Ovary (tissue), 9 donors: Measurements from ENCODE around the gene EPS8L1. TPM values are rescaled to one million over a fixed set of nuclear protein-coding genes. Genes with fewer than 3 reads are reported as not detected.

Experiments
- DNase-seq, 5 donors: peaks; one replicate each; pipeline ENCODE4 v3.0.0-alpha.2; 2019 to 2020
- H3K27ac ChIP-seq, 2 donors: fragments of 200-600 bp; one replicate each; pipeline versions ENCODE4 v1.5.1 to v1.8.0; 2019 to 2022
- H3K27me3 ChIP-seq: fragments of 200-600 bp; one replicate; pipeline ENCODE4 v1.8.0; 2022
- H3K36me3 ChIP-seq: fragments of 200-600 bp; sonication (generic); one replicate; pipeline ENCODE4 v1.5.1; 2019
- H3K4me1 ChIP-seq: one replicate; pipeline ENCODE4 v1.8.1; 2013; ENCODE audit warnings: mild to moderate bottlenecking, moderate library complexity; ENCODE audit not compliant: insufficient read depth
- H3K4me3 ChIP-seq: fragments of 200-600 bp; sonication (generic); one replicate; pipeline ENCODE4 v1.5.1; 2017
- H3K9me3 ChIP-seq, 2 donors: fragments of 200-600 bp in 1 of 2; sonication (generic) in 1 of 2; one replicate each; pipeline versions ENCODE4 v1.5.1 to v1.8.1; 2013 to 2019; ENCODE audit warnings: mild to moderate bottlenecking in 1 of 2, moderate library complexity in 1 of 2
- CTCF ChIP-seq, 3 donors: fragments of 450-650 bp in 2 of 3; fragments of 200-600 bp in 1 of 3; IDR thresholded peaks; one replicate each; pipeline versions ENCODE4 v1.5.1 to v1.8.0; 2016 to 2022; ENCODE audit warnings: antibody characterized with exemption in 3 of 3, mild to moderate bottlenecking in 1 of 3
- EP300 ChIP-seq: sonication (generic); formaldehyde crosslinking; IDR thresholded peaks from one replicate; pipeline ENCODE4 v1.6.1; 2017; ENCODE audit warnings: antibody characterized with exemption
- POLR2A ChIP-seq: fragments of 450-650 bp; IDR thresholded peaks from one replicate; pipeline ENCODE4 v1.6.1; 2017; ENCODE audit warnings: antibody characterized with exemption, mild to moderate bottlenecking, moderate library complexity
- WGBS, 3 donors: extraction: QIAGEN DNeasy Blood & Tissue Kit in 1 of 3; methylation state at CpG; one replicate each; pipeline versions ENCODE4 v1.1.5 to v1.1.7; 2013 to 2017; 5-methylcytosine and 5-hydroxymethylcytosine counted together
- intact Hi-C, 4 donors: fragments of 100-400 bp; cut with DNase I; formaldehyde crosslinking; loops; one replicate each; pipeline versions ENCODE4 v1.11.0 to v1.15.1; 2022 to 2023
- polyA plus RNA-seq, 2 donors: library from polyadenylated mRNA; stranded (reverse); fragments of 200-250 nt in 1 of 2; fragments of 350-450 nt in 1 of 2; fragmentation: Illumina TruSeq in 1 of 2; extraction: RNeasy Lipid Tissue Mini Kit (QIAGEN cat#74804) in 1 of 2; gene quantifications; one replicate each; pipeline ENCODE4 v1.2.3, GENCODE V29; 2013 to 2014
- total RNA-seq, 7 donors: library from RNA; depleted of rRNA in 2 of 7; stranded (reverse); fragments of >200 nt in 2 of 7; fragmentation: NEBNext Ultra II Directional in 3 of 7; extraction: Animal tissue kit (Norgen Biotek cat#: 25700) in 3 of 7; gene quantifications; one replicate each; pipeline versions ENCODE4 v1.1.0 to v1.2.4, GENCODE V29; 2016 to 2023
- donor health status: DM: no; HTN: no; CAD: no; lungs with moderate emphysema.
- donor health status: DM: no; HTN: no; CAD: no.
- donor health status: Bipolar disorder and iron deficiency.
- donor health status: DM: yes; HTN: yes; CAD: no.
- donor health status: DM: no; HTN: no; CAD: no.
- donor health status: DM: yes; HTN: yes; CAD: no.

Gene EPS8L1
- total and polyA plus RNA-seq, 9 donors, result 0.87 to 142 (median 5.1) TPM

DNA sequence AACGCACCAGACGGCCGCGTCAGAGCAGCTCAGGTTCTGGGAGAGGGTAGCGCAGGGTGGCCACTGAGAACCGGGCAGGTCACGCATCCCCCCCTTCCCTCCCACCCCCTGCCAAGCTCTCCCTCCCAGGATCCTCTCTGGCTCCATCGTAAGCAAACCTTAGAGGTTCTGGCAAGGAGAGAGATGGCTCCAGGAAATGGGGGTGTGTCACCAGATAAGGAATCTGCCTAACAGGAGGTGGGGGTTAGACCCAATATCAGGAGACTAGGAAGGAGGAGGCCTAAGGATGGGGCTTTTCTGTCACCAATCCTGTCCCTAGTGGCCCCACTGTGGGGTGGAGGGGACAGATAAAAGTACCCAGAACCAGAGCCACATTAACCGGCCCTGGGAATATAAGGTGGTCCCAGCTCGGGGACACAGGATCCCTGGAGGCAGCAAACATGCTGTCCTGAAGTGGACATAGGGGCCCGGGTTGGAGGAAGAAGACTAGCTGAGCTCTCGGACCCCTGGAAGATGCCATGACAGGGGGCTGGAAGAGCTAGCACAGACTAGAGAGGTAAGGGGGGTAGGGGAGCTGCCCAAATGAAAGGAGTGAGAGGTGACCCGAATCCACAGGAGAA, 39.9 kb downstream of the EPS8L1 start:
- H3K27ac ChIP-seq, result peak overlapping the region; percentile 54 to 76
- H3K27me3 ChIP-seq, result no peaks in the 10 kb centered on the region
- intact Hi-C loops, result loop anchor here in 2 of 4 donors (5.0 to 10.0 kb wide), 3 partner anchors 142 to 559 kb away; partner anchors contain the start of genes EPN1 (in 1 of the 2) and PPP6R1 (in 1 of the 2)
- H3K9me3 ChIP-seq, result no peaks in the 10 kb centered on the region
- H3K4me3 ChIP-seq, result peak overlapping the region; percentile 61
- H3K4me1 ChIP-seq, result peaks cover 21% of the 10 kb centered on the region
- H3K36me3 ChIP-seq, result no peaks in the 10 kb centered on the region
- peak in 1 of 5 donors; percentile 33 for DNase-seq
- 43 to 52% (median 48%) methylated on average over 13 of the region's 13 CpGs for WGBS, 3 donors
- TF ChIP-seq CTCF (IDR thresholded peaks at IDR 0.05) (no peak), POLR2A (no peak), EP300 (no peak)

DNA sequence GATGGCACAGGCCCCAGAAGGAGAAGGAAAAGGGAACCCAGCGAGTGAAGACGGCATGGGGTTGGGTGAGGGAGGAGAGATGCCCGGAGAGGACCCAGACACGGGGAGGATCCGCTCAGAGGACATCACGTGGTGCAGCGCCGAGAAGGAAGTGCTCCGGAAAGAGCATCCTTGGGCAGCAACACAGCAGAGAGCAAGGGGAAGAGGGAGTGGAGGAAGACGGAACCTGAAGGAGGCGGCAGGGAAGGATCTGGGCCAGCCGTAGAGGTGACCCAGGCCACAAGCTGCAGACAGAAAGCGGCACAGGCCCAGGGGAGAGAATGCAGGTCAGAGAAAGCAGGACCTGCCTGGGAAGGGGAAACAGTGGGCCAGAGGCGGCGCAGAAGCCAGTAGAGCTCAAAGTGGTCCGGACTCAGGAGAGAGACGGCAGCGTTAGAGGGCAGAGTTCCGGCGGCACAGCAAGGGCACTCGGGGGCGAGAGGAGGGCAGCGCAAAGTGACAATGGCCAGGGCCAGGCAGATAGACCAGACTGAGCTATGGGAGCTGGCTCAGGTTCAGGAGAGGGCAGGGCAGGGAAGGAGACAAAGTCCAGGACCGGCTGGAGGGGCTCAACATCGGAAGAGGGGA, 40.7 kb downstream of the EPS8L1 start:
- Histone ChIP-seq H3K4me1 (peaks cover 21% of the 10 kb centered on the region), H3K4me3 (peak overlapping the region; percentile 61), H3K27me3 (no peaks in the 10 kb centered on the region), H3K27ac (peak overlapping the region; percentile 68 to 81), H3K9me3 (no peaks in the 10 kb centered on the region), H3K36me3 (no peaks in the 10 kb centered on the region)
- 1% methylated on average over 25 of the region's 25 CpGs for WGBS, 3 donors
- peak; percentile 53 to 80 (median 67) for DNase-seq
- no peak for TF ChIP-seq CTCF (IDR thresholded peaks at IDR 0.05)
- TF ChIP-seq EP300, result no peak
- TF ChIP-seq POLR2A, result no peak
- intact Hi-C loops, result loop anchor here in 2 of 4 donors (5.0 to 10.0 kb wide), 3 partner anchors 141 to 558 kb away; partner anchors contain the start of genes EPN1 (in 1 of the 2) and PPP6R1 (in 1 of the 2)

- Histone ChIP-seq H3K4me1 (peaks cover 21% of the 10 kb centered on the region), H3K27ac (peak within 1 kb of the TSS; percentile 76 to 81), H3K9me3 (no peaks in the 10 kb centered on the region), H3K4me3 (peak within 1 kb of the TSS; percentile 61), H3K27me3 (no peaks in the 10 kb centered on the region), H3K36me3 (no peaks in the 10 kb centered on the region)
- TF ChIP-seq EP300, result no peak
- TF ChIP-seq POLR2A, result no peak
- no peak for TF ChIP-seq CTCF (IDR thresholded peaks at IDR 0.05)
- intact Hi-C loops, result loop anchor here in 2 of 4 donors (5.0 to 10.0 kb wide), 3 partner anchors 140 to 558 kb away; partner anchors contain the start of genes EPN1 (in 1 of the 2) and PPP6R1 (in 1 of the 2)
- WGBS, 3 donors, result 0 to 1% (median 0%) methylated on average over 32 to 97 of the region's 97 CpGs
- peak; percentile 40 to 72 (median 62) for DNase-seq
These were observed 41.4 kb downstream of the EPS8L1 start, which contains the start of gene PPP1R12C for GRCh38 chr19:55116859-55117662. Gene PPP1R12C, minus strand, starts transcription at chr19:55117637. Its CDS starts 94 bp downstream, at chr19:55117543.
